SK-N-SH (cell line): ENCODE measurements around the gene CD109. TPM values are rescaled to one million over a fixed set of nuclear protein-coding genes. Genes with fewer than 3 reads are reported as not detected.

Experiments used
- CTCF ChIA-PET: fragments of 300-600, 350-600 bp; formaldehyde crosslinking; extraction: SDS; loops from one replicate; lab custom pipeline; 2021; lab: Yijun Ruan, JAX
- POLR2A ChIA-PET: fragments of 350-600 bp; sonication (Branson Sonifier 250); formaldehyde crosslinking; extraction: SDS; loops from one replicate; lab custom pipeline; 2020; ENCODE audit warnings: antibody characterized with exemption, inconsistent platforms; lab: Yijun Ruan, JAX
- DNase-seq: peaks from one replicate; pipeline ENCODE4 v3.0.0; 2012
- H2AFZ ChIP-seq: fragments of 200-600 bp; sonication (generic); 2 replicates; pipeline ENCODE4 v1.8.1; 2016; ENCODE audit warnings: antibody characterized with exemption, mild to moderate bottlenecking, low read depth
- H3F3A ChIP-seq: fragments of 200-600 bp; sonication (generic); replicated peaks from 2 replicates; pipeline ENCODE3; 2016; ENCODE audit warnings: antibody characterized with exemption, mild to moderate bottlenecking; ENCODE audit not compliant: insufficient read depth
- H3K27ac ChIP-seq, 2 experiments: fragments of 200-500 bp in 1 of 2; fragments of 200-600 bp in 1 of 2; sonication (Bioruptor generic) in 1 of 2; sonication (generic), shearing (Covaris generic) in 1 of 2; 2 replicates each; pipeline versions ENCODE4 v1.5.1 to v1.6.1; 2014 to 2016; ENCODE audit warnings: low read depth in 2 of 2, inconsistent platforms in 1 of 2, low read length in 1 of 2, mild to moderate bottlenecking in 1 of 2, mixed read lengths in 1 of 2
- H3K27me3 ChIP-seq: fragments of 200-600 bp; sonication (generic), shearing (Covaris generic); 2 replicates; pipeline ENCODE4 v1.6.1; 2016; ENCODE audit warnings: mixed run types; ENCODE audit not compliant: insufficient read depth
- H3K36me3 ChIP-seq, 2 experiments: fragments of 200-500 bp in 1 of 2; fragments of 200-600 bp in 1 of 2; sonication (Bioruptor generic) in 1 of 2; sonication (generic) in 1 of 2; replicated peaks in 1 of 2; 2 replicates each; pipeline versions ENCODE3 to v1.5.1; 2014 to 2016; ENCODE audit warnings: low read length in 1 of 2, mild to moderate bottlenecking in 1 of 2; ENCODE audit not compliant: insufficient read depth in 2 of 2, control insufficient read depth in 1 of 2
- H3K4me1 ChIP-seq, 2 experiments: fragments of 200-500 bp in 1 of 2; fragments of 200-600 bp in 1 of 2; sonication (Bioruptor generic) in 1 of 2; sonication (generic), shearing (Covaris generic) in 1 of 2; 2 replicates each; pipeline versions ENCODE4 v1.5.1 to v1.6.1; 2014 to 2016; ENCODE audit warnings: low read depth in 1 of 2, low read length in 1 of 2, mixed run types in 1 of 2; ENCODE audit not compliant: insufficient read depth in 2 of 2, control insufficient read depth in 1 of 2
- H3K4me2 ChIP-seq: fragments of 200-600 bp; sonication (generic), shearing (Covaris generic); 2 replicates; pipeline ENCODE4 v1.6.1; 2017; ENCODE audit warnings: mixed run types
- H3K4me3 ChIP-seq, 2 experiments: fragments of 200-500 bp in 1 of 2; fragments of 200-600 bp in 1 of 2; sonication (Bioruptor generic) in 1 of 2; sonication (generic), shearing (Covaris generic) in 1 of 2; 2 replicates each; pipeline versions ENCODE4 v1.5.1 to v1.8.1; 2014 to 2016; ENCODE audit warnings: low read depth in 2 of 2, inconsistent platforms in 1 of 2, low read length in 1 of 2, mild to moderate bottlenecking in 1 of 2, mixed read lengths in 1 of 2, moderate library complexity in 1 of 2
- H3K79me2 ChIP-seq: fragments of 200-600 bp; sonication (generic); 2 replicates; pipeline ENCODE4 v1.8.1; 2017; ENCODE audit warnings: mild to moderate bottlenecking; ENCODE audit not compliant: insufficient read depth
- H3K9ac ChIP-seq: fragments of 200-600 bp; sonication (generic); 2 replicates; pipeline ENCODE4 v1.6.1; 2017; ENCODE audit warnings: mixed run types
- H3K9me2 ChIP-seq: fragments of 200-600 bp; sonication (generic); 2 replicates; pipeline ENCODE4 v1.6.1; 2017; ENCODE audit warnings: mixed run types
- H3K9me3 ChIP-seq: fragments of 200-600 bp; sonication (generic); 2 replicates; pipeline ENCODE4 v1.6.1; 2017; ENCODE audit warnings: mixed run types, mild to moderate bottlenecking, moderate library complexity
- H4K20me1 ChIP-seq: fragments of 200-600 bp; sonication (generic); 2 replicates; pipeline ENCODE4 v1.6.1; 2017; ENCODE audit warnings: mild to moderate bottlenecking, mixed run types; ENCODE audit not compliant: insufficient read depth
- ELF1 ChIP-seq: IDR thresholded peaks from 2 replicates; pipeline ENCODE4 v1.4.0; 2012
- EP300 ChIP-seq, 2 experiments: IDR thresholded peaks; 2 replicates each; pipeline versions ENCODE4 v1.4.0 to v1.6.1; 2012; ENCODE audit warnings: borderline replicate concordance in 1 of 2, low read depth in 1 of 2, low read length in 1 of 2
- EZH2phosphoT487 ChIP-seq: fragments of 200-600 bp; sonication (generic); IDR thresholded peaks from 2 replicates; pipeline ENCODE4 v1.6.1; 2017; ENCODE audit warnings: low read depth, mixed run types, mild to moderate bottlenecking, antibody characterized with exemption, moderate library complexity, borderline replicate concordance
- FOSL2 ChIP-seq: IDR thresholded peaks from 2 replicates; pipeline ENCODE4 v1.4.0; 2012; ENCODE audit warnings: low read depth, mild to moderate bottlenecking, moderate library complexity, borderline replicate concordance
- JUND ChIP-seq: IDR thresholded peaks from 2 replicates; pipeline ENCODE4 v1.4.0; 2012
- MEF2A ChIP-seq: IDR thresholded peaks from 2 replicates; pipeline ENCODE4 v1.4.0; 2012; ENCODE audit warnings: low read depth, borderline replicate concordance
- MXI1 ChIP-seq: IDR thresholded peaks from 2 replicates; pipeline ENCODE4 v1.6.1; 2012; ENCODE audit warnings: mild to moderate bottlenecking, low read depth, low read length, improper control_type of control experiment
- NFIC ChIP-seq: IDR thresholded peaks from 2 replicates; pipeline ENCODE4 v1.4.0; 2012; ENCODE audit warnings: borderline replicate concordance
- PBX3 ChIP-seq: IDR thresholded peaks from 2 replicates; pipeline ENCODE4; 2012
- POLR2AphosphoS5 ChIP-seq: IDR thresholded peaks from 2 replicates; pipeline ENCODE4 v1.6.1; 2012; ENCODE audit warnings: low read depth, low read length
- RAD21 ChIP-seq: IDR thresholded peaks from 2 replicates; pipeline ENCODE4 v1.6.1; 2012; ENCODE audit warnings: mild to moderate bottlenecking, low read length
- RCOR1 ChIP-seq: fragments of 150-350 bp; IDR thresholded peaks from 2 replicates; pipeline ENCODE4 v1.6.1; 2017; ENCODE audit warnings: antibody characterized with exemption, low read length
- REST ChIP-seq: IDR thresholded peaks from 2 replicates; pipeline ENCODE4 v1.6.1; 2012; ENCODE audit warnings: mild to moderate bottlenecking, low read depth, low read length, moderate library complexity
- RFX5 ChIP-seq: IDR thresholded peaks from 2 replicates; pipeline ENCODE4 v1.6.1; 2012; ENCODE audit warnings: mild to moderate bottlenecking, improper control_type of control experiment, low read length
- RXRA ChIP-seq: IDR thresholded peaks from 2 replicates; pipeline ENCODE4 v1.4.0; 2012; ENCODE audit warnings: low read depth, mild to moderate bottlenecking, borderline replicate concordance
- SMC3 ChIP-seq: IDR thresholded peaks from 2 replicates; pipeline ENCODE4 v1.6.1; 2012; ENCODE audit warnings: low read depth, low read length, improper control_type of control experiment
- TCF12 ChIP-seq: IDR thresholded peaks from 2 replicates; pipeline ENCODE4 v1.4.0; 2012
- USF2 ChIP-seq: fragments of 150-350 bp; IDR thresholded peaks from 2 replicates; pipeline ENCODE4 v1.6.1; 2017; ENCODE audit warnings: antibody characterized with exemption, low read length, low read depth, borderline replicate concordance
- YY1 ChIP-seq: IDR thresholded peaks from 2 replicates; pipeline ENCODE4 v1.4.0; 2012; ENCODE audit warnings: low read depth, mild to moderate bottlenecking
- ZBTB33 ChIP-seq: IDR thresholded peaks from 2 replicates; pipeline ENCODE4 v1.4.0; 2012; ENCODE audit warnings: low read depth, borderline replicate concordance
- WGBS: methylation state at CpG from one replicate; pipeline ENCODE4 v1.1.6; 2017; ENCODE audit warnings: low lambda C conversion rate; 5-methylcytosine and 5-hydroxymethylcytosine counted together
- polyA plus RNA-seq, 3 experiments: library from polyadenylated mRNA; depleted of rRNA; stranded (reverse); fragments of >200 nt; gene quantifications; 2 replicates each; pipeline ENCODE4 v1.2.3, GENCODE V29; 2012

Gene CD109
- polyA plus RNA-seq, 1 of the 3 experiments (the other 2 are of a cell fraction): 19.7 TPM

GRCh38 chr6:73802366-73802765, 106.4 kb downstream of the CD109 start:
- no peaks in the 10 kb centered on the region for H3K9me3 ChIP-seq
- no peak for TF ChIP-seq ELF1
- no peak for TF ChIP-seq REST
- no peak for TF ChIP-seq RXRA
- no peak for TF ChIP-seq EZH2phosphoT487
- no peak for TF ChIP-seq RCOR1
- TF ChIP-seq EP300 (IDR thresholded peaks at IDR 0.05; ENCODE audit: borderline replicate concordance in 1 of 2, low read depth in 1 of 2, low read length in 1 of 2): no peak
- no peak for TF ChIP-seq JUND
- TF ChIP-seq MXI1: no peak
- TF ChIP-seq NFIC: no peak
- TF ChIP-seq YY1: no peak
- TF ChIP-seq USF2: no peak
- H2AFZ ChIP-seq: no peak overlapping the region
- peak overlapping the region; percentile 17; the same call in 1 of the 2 replicates for H3K4me2 ChIP-seq
- no peak overlapping the region for H3K9ac ChIP-seq
- no peaks in the 10 kb centered on the region for H4K20me1 ChIP-seq
- H3K27ac ChIP-seq: peak overlapping the region in 1 of 2 experiments; percentile 78; a peak in 2 of 4 replicates
- H3K27me3 ChIP-seq: no peaks in the 10 kb centered on the region
- ChIA-PET POLR2A (no interaction called here), CTCF (no interaction called here)
- H3K36me3 ChIP-seq: peaks cover 4 to 11% of the 10 kb centered on the region in 2 experiments
- no peaks in the 10 kb centered on the region for H3K79me2 ChIP-seq
- peaks cover 35% of the 10 kb centered on the region for H3F3A ChIP-seq
- peaks cover 0 to 18% of the 10 kb centered on the region in 2 experiments; a peak in 2 of 4 replicates for H3K4me1 ChIP-seq
- H3K4me3 ChIP-seq: no peak overlapping the region
- DNase-seq: no peak
- 29% methylated on average over 2 of the region's 2 CpGs for WGBS
- no peaks in the 10 kb centered on the region for H3K9me2 ChIP-seq

- no peaks in the 10 kb centered on the region for H3K27me3 ChIP-seq
- H3K4me2 ChIP-seq: peak overlapping the region; percentile 32; the same call in 1 of the 2 replicates
- H3K79me2 ChIP-seq: no peaks in the 10 kb centered on the region
- H3K4me1 ChIP-seq: peaks cover 0 to 18% of the 10 kb centered on the region in 2 experiments; a peak in 2 of 4 replicates
- DNase-seq: peak; percentile 19
- H3K27ac ChIP-seq: peak overlapping the region; percentile 12 to 78; a peak in 3 of 4 replicates
- peak overlapping the region; percentile 30; the same call in 1 of the 2 replicates for H3K9ac ChIP-seq
- H3K4me3 ChIP-seq: no peak overlapping the region
- H3F3A ChIP-seq: peaks cover 34% of the 10 kb centered on the region
- H3K9me2 ChIP-seq: no peaks in the 10 kb centered on the region
- no peaks in the 10 kb centered on the region for H3K9me3 ChIP-seq
- no peak overlapping the region for H2AFZ ChIP-seq
- 7% methylated on average over 5 of the region's 5 CpGs for WGBS
- peaks cover 4 to 17% of the 10 kb centered on the region in 2 experiments for H3K36me3 ChIP-seq
- H4K20me1 ChIP-seq: no peaks in the 10 kb centered on the region
- POLR2A ChIA-PET: no interaction called here
- CTCF ChIA-PET: interaction anchor here (0.6 to 1.7 kb wide), 5 partner anchors 18 to 1406 kb away, joined by 3 to 8 read pairs (median 3); no protein-coding TSS in a partner anchor
- no peak for TF ChIP-seq RFX5
- TF ChIP-seq PBX3: peak; percentile 77
- TF ChIP-seq NFIC: peak; percentile 43
- peak; percentile 80 for TF ChIP-seq TCF12
- TF ChIP-seq MEF2A: peak; percentile 34; the same call in 1 of the 2 replicates
- peak; percentile 6 to 83; a peak in 1 of 4 replicates for TF ChIP-seq EP300 (IDR thresholded peaks at IDR 0.05; ENCODE audit: borderline replicate concordance in 1 of 2, low read depth in 1 of 2, low read length in 1 of 2)
- TF ChIP-seq POLR2AphosphoS5: peak; percentile 65; the same call in 1 of the 2 replicates
- TF ChIP-seq FOSL2: peak; percentile 76
- TF ChIP-seq ZBTB33: 0 out of 2 replicates have a peak, but pooled peaks have one; percentile 40
- TF ChIP-seq RAD21: peak; percentile 29
- TF ChIP-seq SMC3: peak; percentile 20; the same call in 1 of the 2 replicates
Observed at GRCh38 chr6:73803562-73804241, 107.7 kb downstream of the CD109 start.
